Breast epithelium (tissue), 4 donors: Measurements from ENCODE around the gene CTTN. TPM values are rescaled to one million over a fixed set of nuclear protein-coding genes. Genes with fewer than 3 reads are reported as not detected.

Experiments
- DNase-seq, 2 donors: peaks; one replicate each; pipeline ENCODE4 v3.0.0-alpha.2; 2019; ENCODE audit warnings: low spot score in 2 of 2
- H3K27ac ChIP-seq, 2 donors: fragments of 200-600 bp; sonication (generic) in 1 of 2; one replicate each; pipeline ENCODE4 v1.5.1; 2016 to 2019; ENCODE audit warnings: mild to moderate bottlenecking in 1 of 2
- H3K27me3 ChIP-seq, 2 donors: fragments of 200-600 bp; sonication (generic) in 1 of 2; one replicate each; pipeline versions ENCODE4 v1.5.1 to v1.6.0; 2017 to 2019; ENCODE audit warnings: control low read depth in 1 of 2, mild to moderate bottlenecking in 1 of 2
- H3K36me3 ChIP-seq: fragments of 200-600 bp; one replicate; pipeline ENCODE4 v1.5.1; 2019
- H3K4me1 ChIP-seq, 2 donors: fragments of 200-600 bp; sonication (generic); one replicate each; pipeline ENCODE4 v1.5.1; 2016 to 2019; ENCODE audit warnings: control low read depth in 1 of 2
- H3K4me3 ChIP-seq, 3 donors: fragments of 200-600 bp; sonication (generic); 1 replicate in 2 of 3; 2 replicates in 1 of 3; pipeline ENCODE4 v1.5.1; 2016 to 2019; ENCODE audit warnings: mild to moderate bottlenecking in 3 of 3, moderate library complexity in 2 of 3
- H3K9me3 ChIP-seq, 2 donors: fragments of 200-600 bp; sonication (generic) in 1 of 2; one replicate each; pipeline ENCODE4 v1.5.1; 2016 to 2019; ENCODE audit warnings: control low read depth in 1 of 2
- CTCF ChIP-seq, 3 donors: fragments of 450-650 bp; IDR thresholded peaks; one replicate each; pipeline ENCODE4 v1.5.1; 2016 to 2017; ENCODE audit warnings: antibody characterized with exemption in 3 of 3, mild to moderate bottlenecking in 3 of 3, moderate library complexity in 3 of 3
- POLR2A ChIP-seq: fragments of 450-650 bp; IDR thresholded peaks from one replicate; pipeline ENCODE4 v1.6.1; 2016; ENCODE audit warnings: antibody characterized with exemption, mild to moderate bottlenecking, moderate library complexity
- POLR2AphosphoS5 ChIP-seq, 3 donors: sonication (generic); formaldehyde crosslinking; IDR thresholded peaks; one replicate each; pipeline ENCODE4 v1.6.1; 2017; ENCODE audit warnings: antibody characterized with exemption in 3 of 3
- intact Hi-C: fragments of 100-400 bp; cut with DNase I; formaldehyde crosslinking; loops from one replicate; pipeline ENCODE4 v1.15.1; 2023; ENCODE audit warnings: low total_unique reads
- total RNA-seq, 3 donors: library from RNA; depleted of rRNA; stranded (reverse); fragments of >200 nt; gene quantifications; one replicate each; pipeline ENCODE4 v1.1.0, GENCODE V29; 2016

Gene CTTN
- total RNA-seq, 3 donors from 2014 or later: 283 to 306 (median 285) TPM

GRCh38 chr11:70419307-70420007, 21.1 kb downstream of the CTTN start:
- no peak overlapping the region for H3K4me3 ChIP-seq
- H3K27me3 ChIP-seq: no peaks in the 10 kb centered on the region
- no peak overlapping the region for H3K27ac ChIP-seq
- no peaks in the 10 kb centered on the region for H3K4me1 ChIP-seq
- intact Hi-C loops: no loop called here
- peaks cover 13% of the 10 kb centered on the region for H3K36me3 ChIP-seq
- no peak for DNase-seq
- TF ChIP-seq CTCF (IDR thresholded peaks at IDR 0.05): no peak
- TF ChIP-seq POLR2A: no peak
- TF ChIP-seq POLR2AphosphoS5 (IDR thresholded peaks at IDR 0.05): no peak
- H3K9me3 ChIP-seq: no peaks in the 10 kb centered on the region

- H3K9me3 ChIP-seq: no peaks in the 10 kb centered on the region
- H3K36me3 ChIP-seq: peaks cover 13% of the 10 kb centered on the region
- no peak overlapping the region for H3K27ac ChIP-seq
- intact Hi-C loops: no loop called here
- no peaks in the 10 kb centered on the region for H3K27me3 ChIP-seq
- TF ChIP-seq POLR2AphosphoS5 (IDR thresholded peaks at IDR 0.05) (no peak), POLR2A (no peak), CTCF (IDR thresholded peaks at IDR 0.05) (no peak)
- no peak for DNase-seq
- no peak overlapping the region for H3K4me3 ChIP-seq
- no peaks in the 10 kb centered on the region for H3K4me1 ChIP-seq
Observed at GRCh38 chr11:70420008-70420464, 21.7 kb downstream of the CTTN start.

- no peak overlapping the region for H3K27ac ChIP-seq
- H3K4me1 ChIP-seq: no peaks in the 10 kb centered on the region
- TF ChIP-seq CTCF (IDR thresholded peaks at IDR 0.05): no peak
- TF ChIP-seq POLR2A: no peak
- TF ChIP-seq POLR2AphosphoS5 (IDR thresholded peaks at IDR 0.05): no peak
- H3K36me3 ChIP-seq: peaks cover 10% of the 10 kb centered on the region
- DNase-seq: no peak
- H3K4me3 ChIP-seq: no peak overlapping the region
- intact Hi-C loops: no loop called here
- H3K27me3 ChIP-seq: no peaks in the 10 kb centered on the region
- no peaks in the 10 kb centered on the region for H3K9me3 ChIP-seq
Observed at GRCh38 chr11:70420496-70420895, 22.2 kb downstream of the CTTN start.

- H3K4me3 ChIP-seq: no peak overlapping the region
- no peaks in the 10 kb centered on the region for H3K27me3 ChIP-seq
- TF ChIP-seq CTCF (IDR thresholded peaks at IDR 0.05) (no peak), POLR2AphosphoS5 (IDR thresholded peaks at IDR 0.05) (no peak), POLR2A (no peak)
Observed at GRCh38 chr11:70421123-70421522, 22.8 kb downstream of the CTTN start.

GRCh38 chr11:70422692-70423522, 24.6 kb downstream of the CTTN start:
- Histone ChIP-seq H3K9me3 (no peaks in the 10 kb centered on the region), H3K4me1 (no peaks in the 10 kb centered on the region), H3K4me3 (no peak overlapping the region), H3K27ac (no peak overlapping the region), H3K36me3 (peaks cover 4% of the 10 kb centered on the region), H3K27me3 (no peaks in the 10 kb centered on the region)
- TF ChIP-seq POLR2A (no peak), POLR2AphosphoS5 (IDR thresholded peaks at IDR 0.05) (no peak), CTCF (IDR thresholded peaks at IDR 0.05) (no peak)
- DNase-seq: no peak
- intact Hi-C loops: no loop called here

More at GRCh38 chr11:70421123-70421522, 22.8 kb downstream of the CTTN start:
- DNase-seq: no peak
- H3K4me1 ChIP-seq: no peaks in the 10 kb centered on the region
- no peak overlapping the region for H3K27ac ChIP-seq
- intact Hi-C loops: no loop called here
- peaks cover 4% of the 10 kb centered on the region for H3K36me3 ChIP-seq
- no peaks in the 10 kb centered on the region for H3K9me3 ChIP-seq
